ENCODE measurements around the gene TENM3. TPM values are rescaled to one million over a fixed set of nuclear protein-coding genes. Genes with fewer than 3 reads are reported as not detected.

Gene TENM3
- total RNA-seq, 2 experiments from 2014 or later, result not detected

GRCh38 chr4:182309877-182310276, 66.7 kb downstream of the TENM3 start:
- no peak for TF ChIP-seq EZH2phosphoT487 (IDR thresholded peaks at IDR 0.05; ENCODE audit: borderline replicate concordance, low read depth, low read length)
- TF ChIP-seq, protein P1, sequence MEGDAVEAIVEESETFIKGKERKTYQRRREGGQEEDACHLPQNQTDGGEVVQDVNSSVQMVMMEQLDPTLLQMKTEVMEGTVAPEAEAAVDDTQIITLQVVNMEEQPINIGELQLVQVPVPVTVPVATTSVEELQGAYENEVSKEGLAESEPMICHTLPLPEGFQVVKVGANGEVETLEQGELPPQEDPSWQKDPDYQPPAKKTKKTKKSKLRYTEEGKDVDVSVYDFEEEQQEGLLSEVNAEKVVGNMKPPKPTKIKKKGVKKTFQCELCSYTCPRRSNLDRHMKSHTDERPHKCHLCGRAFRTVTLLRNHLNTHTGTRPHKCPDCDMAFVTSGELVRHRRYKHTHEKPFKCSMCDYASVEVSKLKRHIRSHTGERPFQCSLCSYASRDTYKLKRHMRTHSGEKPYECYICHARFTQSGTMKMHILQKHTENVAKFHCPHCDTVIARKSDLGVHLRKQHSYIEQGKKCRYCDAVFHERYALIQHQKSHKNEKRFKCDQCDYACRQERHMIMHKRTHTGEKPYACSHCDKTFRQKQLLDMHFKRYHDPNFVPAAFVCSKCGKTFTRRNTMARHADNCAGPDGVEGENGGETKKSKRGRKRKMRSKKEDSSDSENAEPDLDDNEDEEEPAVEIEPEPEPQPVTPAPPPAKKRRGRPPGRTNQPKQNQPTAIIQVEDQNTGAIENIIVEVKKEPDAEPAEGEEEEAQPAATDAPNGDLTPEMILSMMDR (conservative IDR thresholded peaks at IDR 0.05; ENCODE audit: low read length), result no peak
- no peaks in the 10 kb centered on the region for H4K20me1 ChIP-seq (ENCODE audit: insufficient read depth, low read length)
- 0 out of 2 replicates have a peak, but pooled peaks cover 4% of the 10 kb centered on the region for H3K9me3 ChIP-seq (ENCODE audit: low read length)
- POLR2A ChIA-PET, result interaction anchor here (0.6 kb wide), 1 partner anchor 869 kb away, joined by 6 read pairs; no protein-coding TSS in a partner anchor
- no peak for DNase-seq (ENCODE audit: low spot score)
- BruUV-seq (replicated peaks), result no TSS peak
- intact Hi-C loops (cut with micrococcal nuclease; ENCODE audit: unreplicated experiment), result no loop called here
- H3K27ac ChIP-seq (ENCODE audit: low read depth, low read length, poor library complexity, severe bottlenecking), result no peak overlapping the region
- H3K36me3 ChIP-seq (ENCODE audit: insufficient read depth, low read length), result no peaks in the 10 kb centered on the region
- H2AFZ ChIP-seq (ENCODE audit: low read length), result no peak overlapping the region
- H3K4me1 ChIP-seq (ENCODE audit: insufficient read depth, low read length, poor library complexity, severe bottlenecking), result no peaks in the 10 kb centered on the region
- H3K4me2 ChIP-seq (ENCODE audit: low read length), result no peak overlapping the region
- H3K79me2 ChIP-seq (ENCODE audit: insufficient read depth, low read depth, low read length), result no peaks in the 10 kb centered on the region
- no peak overlapping the region for H3K4me3 ChIP-seq (ENCODE audit: low read depth, low read length, poor library complexity, severe bottlenecking)
- no peaks in the 10 kb centered on the region for H3K9me2 ChIP-seq (ENCODE audit: insufficient read depth, low read length)
- CTCF ChIA-PET (ENCODE audit: unreplicated experiment), result no interaction called here

- ChIA-PET CTCF (ENCODE audit: unreplicated experiment) (no interaction called here), POLR2A (interaction anchor here (0.6 kb wide), 1 partner anchor 868 kb away, joined by 6 read pairs; no protein-coding TSS in a partner anchor)
- DNase-seq (ENCODE audit: low spot score), result no peak
- Histone ChIP-seq H3K9me2 (ENCODE audit: insufficient read depth, low read length) (no peaks in the 10 kb centered on the region), H3K4me2 (ENCODE audit: low read length) (no peak overlapping the region), H3K4me3 (ENCODE audit: low read depth, low read length, poor library complexity, severe bottlenecking) (no peak overlapping the region), H4K20me1 (ENCODE audit: insufficient read depth, low read length) (no peaks in the 10 kb centered on the region), H2AFZ (ENCODE audit: low read length) (no peak overlapping the region), H3K27ac (ENCODE audit: low read depth, low read length, poor library complexity, severe bottlenecking) (no peak overlapping the region), H3K36me3 (ENCODE audit: insufficient read depth, low read length) (no peaks in the 10 kb centered on the region), H3K9me3 (ENCODE audit: low read length) (peaks cover 8% of the 10 kb centered on the region; the same call in 1 of the 2 replicates), H3K4me1 (ENCODE audit: insufficient read depth, low read length, poor library complexity, severe bottlenecking) (no peaks in the 10 kb centered on the region), H3K79me2 (ENCODE audit: insufficient read depth, low read depth, low read length) (no peaks in the 10 kb centered on the region)
- TF ChIP-seq EZH2phosphoT487 (IDR thresholded peaks at IDR 0.05; ENCODE audit: borderline replicate concordance, low read depth, low read length), result no peak
- TF ChIP-seq, protein P1 (conservative IDR thresholded peaks at IDR 0.05; ENCODE audit: low read length), result no peak
- no TSS peak for BruUV-seq (replicated peaks)
- intact Hi-C loops (cut with micrococcal nuclease; ENCODE audit: unreplicated experiment), result no loop called here
Measured at GRCh38 chr4:182310316-182310715, 67.1 kb downstream of the TENM3 start.

- H3K27ac ChIP-seq (ENCODE audit: low read depth, low read length, poor library complexity, severe bottlenecking), result no peak overlapping the region
- intact Hi-C loops (cut with micrococcal nuclease; ENCODE audit: unreplicated experiment), result no loop called here
Measured at GRCh38 chr4:182310962-182311361, 67.8 kb downstream of the TENM3 start.

More at GRCh38 chr4:182310962-182311361, 67.8 kb downstream of the TENM3 start:
- H3K79me2 ChIP-seq (ENCODE audit: insufficient read depth, low read depth, low read length), result no peaks in the 10 kb centered on the region
- no peak for DNase-seq (ENCODE audit: low spot score)
- H3K4me2 ChIP-seq (ENCODE audit: low read length), result no peak overlapping the region
- TF ChIP-seq, protein P1 (conservative IDR thresholded peaks at IDR 0.05; ENCODE audit: low read length), result no peak
- no peak for TF ChIP-seq EZH2phosphoT487 (IDR thresholded peaks at IDR 0.05; ENCODE audit: borderline replicate concordance, low read depth, low read length)
- CTCF ChIA-PET (ENCODE audit: unreplicated experiment), result no interaction called here
- no peak overlapping the region for H3K4me3 ChIP-seq (ENCODE audit: low read depth, low read length, poor library complexity, severe bottlenecking)
- no TSS peak for BruUV-seq (replicated peaks)
- no peak overlapping the region for H2AFZ ChIP-seq (ENCODE audit: low read length)
- H3K9me2 ChIP-seq (ENCODE audit: insufficient read depth, low read length), result no peaks in the 10 kb centered on the region
- H3K36me3 ChIP-seq (ENCODE audit: insufficient read depth, low read length), result no peaks in the 10 kb centered on the region
- no peaks in the 10 kb centered on the region for H4K20me1 ChIP-seq (ENCODE audit: insufficient read depth, low read length)
- H3K9me3 ChIP-seq (ENCODE audit: low read length), result peaks cover 10% of the 10 kb centered on the region; the same call in 1 of the 2 replicates
- no peaks in the 10 kb centered on the region for H3K4me1 ChIP-seq (ENCODE audit: insufficient read depth, low read length, poor library complexity, severe bottlenecking)
- POLR2A ChIA-PET, result interaction anchor here (0.7 kb wide), 1 partner anchor 834 kb away, joined by 3 read pairs; no protein-coding TSS in a partner anchor

All from OCI-LY7 (cell line).